Endothelial cell of umbilical vein (primary cell): ENCODE measurements around the gene COX6B1. TPM values are rescaled to one million over a fixed set of nuclear protein-coding genes. Genes with fewer than 3 reads are reported as not detected.

Experiments used
- BruUV-seq: library from RNA; stranded (reverse); fragments of 400-500 nt; replicated peaks from 2 replicates; lab custom pipeline; 2021; lab: Mats Ljungman, UMichigan
- CTCF ChIA-PET: fragments of 300-600, 350-600 bp; sonication (Branson Sonifier 250); formaldehyde crosslinking; loops from one replicate; lab custom pipeline; 2021; ENCODE audit warnings: antibody characterized with exemption, inconsistent platforms; lab: Charles Lee
- POLR2A ChIA-PET: fragments of 300-600, 350-600 bp; sonication (Branson Sonifier 250); formaldehyde crosslinking; loops from one replicate; lab custom pipeline; 2021; ENCODE audit warnings: antibody characterized with exemption, inconsistent platforms; lab: Charles Lee
- DNase-seq: peaks from one replicate; pipeline ENCODE4 v3.0.0-alpha.2; 2011; ENCODE audit warnings: low read depth, low spot score
- FAIRE-seq: peaks from 2 replicates; lab custom pipeline; 2011; peaks lifted over from hg19 to GRCh38; lab: Jason Lieb, UNC
- H2AFZ ChIP-seq: 2 replicates; pipeline ENCODE4 v1.6.0; 2012; ENCODE audit warnings: low read depth, low read length, control low read depth, inconsistent platforms
- H3K27ac ChIP-seq: 2 replicates; pipeline ENCODE4 v1.5.1; 2011; ENCODE audit warnings: low read depth, mild to moderate bottlenecking, control low read depth, low read length, moderate library complexity; ENCODE audit not compliant: insufficient read depth
- H3K27me3 ChIP-seq, 2 experiments: 2 replicates each; pipeline versions ENCODE4 v1.6.0 to v1.6.1; 2011; ENCODE audit warnings: low read length in 2 of 2, mixed read lengths in 1 of 2; ENCODE audit not compliant: control insufficient read depth in 2 of 2, insufficient read depth in 2 of 2
- H3K36me3 ChIP-seq, 2 experiments: 2 replicates in 1 of 2; 3 replicates in 1 of 2; pipeline ENCODE4 v1.5.1; 2011; ENCODE audit warnings: low read length in 2 of 2, mild to moderate bottlenecking in 1 of 2, moderate library complexity in 1 of 2; ENCODE audit not compliant: control insufficient read depth in 2 of 2, insufficient read depth in 2 of 2; ENCODE audit errors: extremely low read depth in 1 of 2
- H3K4me1 ChIP-seq: 3 replicates; pipeline ENCODE4 v1.5.1; 2011; ENCODE audit warnings: mild to moderate bottlenecking, low read length; ENCODE audit not compliant: control insufficient read depth, insufficient read depth; ENCODE audit errors: extremely low read depth
- H3K4me2 ChIP-seq: 2 replicates; pipeline ENCODE4 v1.6.1; 2011; ENCODE audit warnings: low read length, control low read depth, mixed read lengths; ENCODE audit not compliant: insufficient read depth
- H3K4me3 ChIP-seq, 3 experiments: fragments of 200-600 bp in 1 of 3; sonication (generic), shearing (Covaris generic) in 1 of 3; replicated peaks in 1 of 3; 2 replicates each; pipeline ENCODE4 v1.5.1; 2011 to 2016; ENCODE audit warnings: control low read depth in 3 of 3, low read length in 3 of 3, mild to moderate bottlenecking in 2 of 3, inconsistent platforms in 1 of 3, low read depth in 1 of 3, moderate library complexity in 1 of 3; ENCODE audit not compliant: insufficient read depth in 1 of 3
- H3K79me2 ChIP-seq: 2 replicates; pipeline ENCODE4 v1.6.0; 2012; ENCODE audit warnings: low read length, inconsistent platforms; ENCODE audit not compliant: control insufficient read depth, insufficient read depth
- H3K9ac ChIP-seq: replicated peaks from 2 replicates; pipeline ENCODE3; 2011; ENCODE audit warnings: low read length, control low read depth; ENCODE audit not compliant: insufficient read depth; ENCODE audit errors: extremely low read depth
- H3K9me1 ChIP-seq: replicated peaks from 3 replicates; pipeline ENCODE4 v1.6.0; 2011; ENCODE audit warnings: mild to moderate bottlenecking, low read length; ENCODE audit not compliant: control insufficient read depth, insufficient read depth; ENCODE audit errors: extremely low read depth
- H3K9me3 ChIP-seq: replicated peaks from 2 replicates; pipeline ENCODE4 v1.5.1; 2012; ENCODE audit warnings: low read length, inconsistent platforms; ENCODE audit not compliant: control insufficient read depth, insufficient read depth
- H4K20me1 ChIP-seq: replicated peaks from 2 replicates; pipeline ENCODE3; 2011; ENCODE audit warnings: mild to moderate bottlenecking, low read length; ENCODE audit not compliant: control insufficient read depth, insufficient read depth; ENCODE audit errors: extremely low read depth
- EZH2 ChIP-seq: IDR thresholded peaks from 2 replicates; pipeline ENCODE4 v1.6.1; 2012; ENCODE audit warnings: borderline replicate concordance, low read depth, mild to moderate bottlenecking, moderate library complexity, low read length, inconsistent platforms; ENCODE audit not compliant: severe bottlenecking
- FOS ChIP-seq: IDR thresholded peaks from 2 replicates; pipeline ENCODE4 v1.6.1; 2011; ENCODE audit warnings: mild to moderate bottlenecking, low read length, moderate library complexity, borderline replicate concordance; ENCODE audit not compliant: insufficient read depth
- GATA2 ChIP-seq: IDR thresholded peaks from 2 replicates; pipeline ENCODE4 v1.7.0; 2011; ENCODE audit warnings: low read depth, mild to moderate bottlenecking, moderate library complexity, mixed read lengths, low read length; ENCODE audit not compliant: insufficient read length, insufficient read depth
- JUN ChIP-seq: IDR thresholded peaks from 2 replicates; pipeline ENCODE4 v1.6.1; 2011; ENCODE audit warnings: borderline replicate concordance, low read depth; ENCODE audit not compliant: insufficient read length, insufficient read depth
- MYC ChIP-seq: IDR thresholded peaks from one replicate; pipeline ENCODE4 v1.6.1; 2011; ENCODE audit warnings: mild to moderate bottlenecking, low read depth, low read length
- POLR2A ChIP-seq: IDR thresholded peaks from 2 replicates; pipeline ENCODE4 v1.6.1; 2012; ENCODE audit warnings: low read depth, mild to moderate bottlenecking, control low read depth, low read length
- POLR2AphosphoS5 ChIP-seq: IDR thresholded peaks from 2 replicates; pipeline ENCODE4 v1.6.1; 2012; ENCODE audit warnings: low read depth, mild to moderate bottlenecking, control low read depth, low read length, moderate library complexity; ENCODE audit not compliant: insufficient read depth
- dilution Hi-C: fragments of 300-500 bp; cut with MboI; formaldehyde crosslinking; loops from one replicate; pipeline ENCODE4 v1.15.0; 2019; ENCODE audit warnings: low sequenced_read_pairs; ENCODE audit not compliant: extremely low pct_ligation_motif_present
- intact Hi-C: fragments of 100-400 bp; cut with micrococcal nuclease; formaldehyde crosslinking; loops from one replicate; pipeline ENCODE4 v1.10.0; 2022
- polyA plus RNA-seq, 4 experiments: library from polyadenylated mRNA; depleted of rRNA in 3 of 4; stranded (reverse) in 3 of 4; unstranded in 1 of 4; fragments of >200 nt; gene quantifications; 2 replicates each; pipeline versions ENCODE4 v1.2.1 to v1.2.3, GENCODE V29; 2011 to 2012; ENCODE audit warnings: missing spikeins in 1 of 4
- total RNA-seq: library from RNA; stranded (reverse); gene quantifications from 2 replicates; pipeline ENCODE4 v1.2.3, GENCODE V29; 2021
- TF ChIP-seq, protein P1 (sequence below), 2 donors: IDR thresholded peaks; 1 replicate in 1 of 2; 2 replicates in 1 of 2; pipeline ENCODE4 v1.5.1; 2011; ENCODE audit warnings: low read length in 2 of 2, mild to moderate bottlenecking in 2 of 2, moderate library complexity in 2 of 2, control low read depth in 1 of 2, inconsistent platforms in 1 of 2, low read depth in 1 of 2; ENCODE audit not compliant: insufficient read depth in 1 of 2; ENCODE audit errors: extremely low read depth in 1 of 2
- TF ChIP-seq, protein P2 (sequence below): IDR thresholded peaks from 2 replicates; pipeline ENCODE4 v1.6.1; 2011; ENCODE audit not compliant: insufficient read depth, insufficient read length

COX6B1 gene
- total and polyA plus RNA-seq, 2 donors (not counting 3 experiments of a cell fraction or from before 2014, with no cell fraction given), result 327 to 692 TPM

DNA sequence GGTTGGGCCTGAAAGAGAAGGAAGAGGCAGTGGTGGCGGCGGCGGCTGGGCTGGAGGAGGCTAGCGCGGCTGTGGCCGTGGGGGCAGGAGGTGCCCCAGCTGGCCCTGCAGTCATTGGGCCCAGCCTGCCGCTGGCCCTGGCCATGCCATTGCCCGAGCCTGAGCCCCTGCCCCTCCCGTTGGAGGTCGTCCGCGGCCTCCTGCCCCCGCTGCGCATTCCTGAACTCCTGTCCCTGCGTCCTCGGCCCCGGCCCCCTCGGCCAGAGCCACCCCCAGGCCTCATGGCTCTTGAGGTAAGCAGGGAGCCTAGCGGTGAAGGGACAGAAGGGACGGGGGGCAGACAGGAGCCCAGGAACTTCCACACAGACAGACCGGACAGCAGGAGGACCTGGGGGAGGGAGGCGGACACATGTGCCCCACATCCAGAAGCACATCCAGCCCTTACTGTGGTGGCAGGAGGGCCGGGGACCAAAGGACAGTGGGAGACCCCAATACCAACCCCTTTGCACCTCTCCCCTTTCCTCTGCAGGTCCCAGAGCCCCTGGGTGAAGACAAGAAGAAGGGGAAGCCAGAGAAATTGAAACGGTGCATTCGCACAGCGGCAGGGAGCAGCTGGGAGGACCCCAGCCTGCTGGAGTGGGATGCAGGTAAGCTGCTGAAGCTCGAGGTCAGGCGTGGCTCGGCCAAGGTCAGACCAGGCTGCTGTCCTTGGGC is 14.2 kb upstream of the COX6B1 start:
- H3K4me1 ChIP-seq, result peaks cover 6% of the 10 kb centered on the region
- no peak for TF ChIP-seq GATA2
- DNase-seq (no peak), FAIRE-seq (no peak)
- H3K79me2 ChIP-seq, result peaks cover 7% of the 10 kb centered on the region
- POLR2A ChIA-PET, result no interaction called here
- H2AFZ ChIP-seq, result no peak overlapping the region
- no peak overlapping the region for H3K27ac ChIP-seq
- H4K20me1 ChIP-seq, result no peaks in the 10 kb centered on the region
- H3K9me3 ChIP-seq, result no peaks in the 10 kb centered on the region
- peaks cover 17 to 56% of the 10 kb centered on the region in 2 experiments for H3K36me3 ChIP-seq
- H3K4me3 ChIP-seq, result no peak overlapping the region
- intact Hi-C loops (no loop called here), dilution Hi-C loops (no loop called here)
- H3K4me2 ChIP-seq, result no peak overlapping the region
- H3K9me1 ChIP-seq, result no peaks in the 10 kb centered on the region
- CTCF ChIA-PET, result no interaction called here
- H3K9ac ChIP-seq, result no peak overlapping the region
- H3K27me3 ChIP-seq, result no peaks in the 10 kb centered on the region
- no TSS peak for BruUV-seq

DNA sequence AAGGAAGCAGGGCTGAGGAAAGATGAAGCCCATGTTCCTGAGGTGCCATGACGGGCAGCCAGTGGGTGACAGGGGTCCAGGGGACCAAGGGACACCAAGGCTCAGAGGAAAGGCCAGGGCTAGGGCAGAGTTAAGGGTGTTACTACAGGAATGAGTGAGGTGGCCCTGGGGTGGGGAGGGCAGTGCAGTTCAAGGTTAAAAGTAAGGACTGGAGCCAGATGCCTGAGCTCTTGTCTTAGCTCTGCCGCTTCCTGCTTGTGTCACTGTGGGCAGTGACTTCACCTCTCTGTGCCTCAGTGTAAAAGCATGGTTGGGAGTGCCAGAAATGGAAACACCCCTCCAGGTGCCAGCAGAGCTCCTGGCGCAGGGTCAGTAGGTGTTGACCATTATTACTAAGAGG is 11.5 kb upstream of the COX6B1 start:
- CTCF ChIA-PET, result no interaction called here
- intact Hi-C loops, result no loop called here

More for the DNA sequence above, 11.5 kb upstream of the COX6B1 start:
- Histone ChIP-seq H3K9me3 (no peaks in the 10 kb centered on the region), H3K36me3 (peaks cover 12 to 46% of the 10 kb centered on the region in 2 experiments), H3K9me1 (no peaks in the 10 kb centered on the region), H4K20me1 (no peaks in the 10 kb centered on the region), H3K27ac (no peak overlapping the region), H3K4me1 (peaks cover 3% of the 10 kb centered on the region), H2AFZ (no peak overlapping the region), H3K79me2 (no peaks in the 10 kb centered on the region), H3K4me3 (no peak overlapping the region), H3K4me2 (no peak overlapping the region), H3K27me3 (no peaks in the 10 kb centered on the region), H3K9ac (no peak overlapping the region)
- DNase-seq (no peak), FAIRE-seq (no peak)
- POLR2A ChIA-PET, result no interaction called here
- no peak for TF ChIP-seq EZH2
- TF ChIP-seq, protein P1, sequence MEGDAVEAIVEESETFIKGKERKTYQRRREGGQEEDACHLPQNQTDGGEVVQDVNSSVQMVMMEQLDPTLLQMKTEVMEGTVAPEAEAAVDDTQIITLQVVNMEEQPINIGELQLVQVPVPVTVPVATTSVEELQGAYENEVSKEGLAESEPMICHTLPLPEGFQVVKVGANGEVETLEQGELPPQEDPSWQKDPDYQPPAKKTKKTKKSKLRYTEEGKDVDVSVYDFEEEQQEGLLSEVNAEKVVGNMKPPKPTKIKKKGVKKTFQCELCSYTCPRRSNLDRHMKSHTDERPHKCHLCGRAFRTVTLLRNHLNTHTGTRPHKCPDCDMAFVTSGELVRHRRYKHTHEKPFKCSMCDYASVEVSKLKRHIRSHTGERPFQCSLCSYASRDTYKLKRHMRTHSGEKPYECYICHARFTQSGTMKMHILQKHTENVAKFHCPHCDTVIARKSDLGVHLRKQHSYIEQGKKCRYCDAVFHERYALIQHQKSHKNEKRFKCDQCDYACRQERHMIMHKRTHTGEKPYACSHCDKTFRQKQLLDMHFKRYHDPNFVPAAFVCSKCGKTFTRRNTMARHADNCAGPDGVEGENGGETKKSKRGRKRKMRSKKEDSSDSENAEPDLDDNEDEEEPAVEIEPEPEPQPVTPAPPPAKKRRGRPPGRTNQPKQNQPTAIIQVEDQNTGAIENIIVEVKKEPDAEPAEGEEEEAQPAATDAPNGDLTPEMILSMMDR (IDR thresholded peaks at IDR 0.05; ENCODE audit: extremely low read depth in 1 of 2, insufficient read depth in 1 of 2, low read depth in 1 of 2, low read length in 2 of 2), result no peak
- TF ChIP-seq POLR2AphosphoS5, result no peak
- no peak for TF ChIP-seq POLR2A
- no peak for TF ChIP-seq JUN
- TF ChIP-seq FOS, result no peak
- no peak for TF ChIP-seq GATA2
- TF ChIP-seq MYC, result no peak
- TF ChIP-seq, protein P2, sequence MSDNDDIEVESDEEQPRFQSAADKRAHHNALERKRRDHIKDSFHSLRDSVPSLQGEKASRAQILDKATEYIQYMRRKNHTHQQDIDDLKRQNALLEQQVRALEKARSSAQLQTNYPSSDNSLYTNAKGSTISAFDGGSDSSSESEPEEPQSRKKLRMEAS, result no peak
- no TSS peak for BruUV-seq
- dilution Hi-C loops, result no loop called here
